ENCODE results near the gene SUMF1. TPM values are rescaled to one million over a fixed set of nuclear protein-coding genes. Genes with fewer than 3 reads are reported as not detected.

Gene SUMF1
- total and polyA plus RNA-seq, 8 donors, result 7.1 to 25.8 (median 12.6) TPM

GRCh38 chr3:4425707-4426106 is 41.4 kb downstream of the SUMF1 start:
- 88 to 94% methylated on average over 4 of the region's 4 CpGs for WGBS, 2 donors
- peaks cover 0 to 6% (median 0%) of the 10 kb centered on the region in 3 donors for H3K4me1 ChIP-seq
- intact Hi-C loops (cut with DNase I), result no loop called here
- no peak for DNase-seq
- no peak for FAIRE-seq
- H3K27me3 ChIP-seq, result no peaks in the 10 kb centered on the region
- no peak for TF ChIP-seq CTCF (IDR thresholded peaks at IDR 0.05)
- ATAC-seq, result no peak
- no peak overlapping the region for H3K4me3 ChIP-seq
- H3K9me3 ChIP-seq, result no peaks in the 10 kb centered on the region
- no peaks in the 10 kb centered on the region for H3K36me3 ChIP-seq
- no peak overlapping the region for H3K27ac ChIP-seq

DNA sequence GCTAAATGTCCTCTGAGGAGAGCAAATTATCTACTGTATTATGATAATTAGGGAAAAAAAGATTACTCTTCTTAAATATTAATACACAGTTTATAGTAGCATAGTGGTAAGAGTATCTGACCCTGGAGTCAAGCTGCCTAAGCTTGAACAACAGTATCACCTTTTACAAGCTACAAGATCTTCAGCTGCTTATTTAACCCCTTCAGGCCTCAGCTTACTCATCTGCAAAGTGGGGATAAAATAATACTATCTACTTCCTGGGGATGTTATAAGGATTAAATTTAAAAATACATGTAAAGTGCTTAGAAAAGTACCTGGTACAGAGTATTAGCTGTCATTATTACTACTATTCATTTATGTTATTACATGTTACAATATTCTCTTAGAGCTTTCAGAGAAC is 42.0 kb downstream of the SUMF1 start:
- H3K27me3 ChIP-seq, result no peaks in the 10 kb centered on the region
- ATAC-seq, result no peak
- H3K36me3 ChIP-seq, result no peaks in the 10 kb centered on the region
- DNase-seq, result no peak
- intact Hi-C loops (cut with DNase I), result no loop called here
- TF ChIP-seq CTCF (IDR thresholded peaks at IDR 0.05), result no peak
- no peak for FAIRE-seq
- H3K4me1 ChIP-seq, result peaks cover 0 to 6% (median 0%) of the 10 kb centered on the region in 3 donors
- no peak overlapping the region for H3K4me3 ChIP-seq
- H3K27ac ChIP-seq, result no peak overlapping the region
- no peaks in the 10 kb centered on the region for H3K9me3 ChIP-seq

GRCh38 chr3:4421121-4421520 is 45.9 kb downstream of the SUMF1 start:
- intact Hi-C loops (cut with DNase I), result no loop called here
- 91 to 93% methylated on average over 2 of the region's 2 CpGs for WGBS, 2 donors
- FAIRE-seq, result no peak
- H3K36me3 ChIP-seq, result peaks cover 0 to under 1% (median 0%) of the 10 kb centered on the region in 3 donors
- H3K4me3 ChIP-seq, result no peak overlapping the region
- no peaks in the 10 kb centered on the region for H3K4me1 ChIP-seq
- no peak overlapping the region for H3K27ac ChIP-seq
- H3K27me3 ChIP-seq, result no peaks in the 10 kb centered on the region
- H3K9me3 ChIP-seq, result no peaks in the 10 kb centered on the region
- TF ChIP-seq CTCF (IDR thresholded peaks at IDR 0.05), result no peak
- peak in 3 of 4 donors; percentile 28 to 57 (median 55) for ATAC-seq
- DNase-seq, result peak in 1 of 6 donors; percentile 18

GRCh38 chr3:4419920-4420319 is 47.1 kb downstream of the SUMF1 start:
- intact Hi-C loops (cut with DNase I), result no loop called here
- no peak for FAIRE-seq
- Histone ChIP-seq H3K4me3 (no peak overlapping the region), H3K36me3 (peaks cover 0 to 6% (median 0%) of the 10 kb centered on the region in 3 donors), H3K27me3 (no peaks in the 10 kb centered on the region), H3K9me3 (no peaks in the 10 kb centered on the region), H3K27ac (no peak overlapping the region), H3K4me1 (no peaks in the 10 kb centered on the region)
- TF ChIP-seq CTCF (IDR thresholded peaks at IDR 0.05), result no peak
- ATAC-seq, result no peak
- 98 to 100% methylated on average over 1 of the region's 1 CpG for WGBS, 2 donors
- no peak for DNase-seq

DNA sequence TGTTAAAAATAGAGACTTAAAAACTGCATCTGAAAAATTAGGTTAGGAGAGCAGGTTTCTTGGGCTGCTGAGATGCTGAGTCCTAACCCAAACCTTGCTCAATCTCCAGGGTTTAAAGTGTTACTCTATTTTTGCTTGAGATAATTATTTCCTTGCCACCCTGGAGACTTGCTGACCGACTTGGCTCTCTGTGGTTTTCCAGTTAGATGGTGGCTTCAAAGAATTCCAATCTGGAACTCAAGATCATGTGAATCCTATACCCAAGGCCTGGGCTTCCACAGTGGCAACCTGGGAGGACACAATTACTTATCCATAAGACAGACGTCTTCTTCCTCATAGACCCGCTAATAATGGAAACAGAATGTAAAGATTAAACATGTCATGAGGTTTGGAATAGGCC is 47.7 kb downstream of the SUMF1 start:
- FAIRE-seq, result no peak
- H3K4me3 ChIP-seq, result no peak overlapping the region
- 86 to 89% methylated on average over 3 of the region's 3 CpGs for WGBS, 2 donors
- no peaks in the 10 kb centered on the region for H3K27me3 ChIP-seq
- peaks cover 0 to 6% (median 0%) of the 10 kb centered on the region in 3 donors for H3K36me3 ChIP-seq
- H3K4me1 ChIP-seq, result no peaks in the 10 kb centered on the region
- no peak for DNase-seq
- no peak overlapping the region for H3K27ac ChIP-seq
- ATAC-seq, result no peak
- H3K9me3 ChIP-seq, result no peaks in the 10 kb centered on the region
- intact Hi-C loops (cut with DNase I), result no loop called here
- no peak for TF ChIP-seq CTCF (IDR thresholded peaks at IDR 0.05)
